ENCODE measurements around the gene ADD1. TPM values are rescaled to one million over a fixed set of nuclear protein-coding genes. Genes with fewer than 3 reads are reported as not detected.

ADD1 gene
- total and polyA plus RNA-seq, 12 donors, result 163 to 448 (median 214) TPM

GRCh38 chr4:2850966-2851798 lies 7.5 kb downstream of the ADD1 start:
- Histone ChIP-seq H3K27me3 (no peaks in the 10 kb centered on the region), H3K27ac (peak overlapping the region in 4 of 10 donors; percentile 17 to 76 (median 66)), H3K4me3 (no peak overlapping the region), H3K4me1 (peaks cover 4 to 95% (median 92%) of the 10 kb centered on the region in 9 donors), H3K36me3 (peaks cover 0 to 24% (median 13%) of the 10 kb centered on the region in 9 donors), H3K9me3 (no peaks in the 10 kb centered on the region)
- no peak for DNase-seq
- TF ChIP-seq CTCF (IDR thresholded peaks at IDR 0.05), result no peak
- intact Hi-C loops (cut with DNase I), result no loop called here
- no peak for ATAC-seq
- WGBS, 2 donors, result 62 to 63% methylated on average over 2 of the region's 2 CpGs

- WGBS, 2 donors, result 13 to 15% methylated on average over 7 of the region's 7 CpGs
- peaks cover 0 to 24% (median 14%) of the 10 kb centered on the region in 9 donors for H3K36me3 ChIP-seq
- H3K4me3 ChIP-seq, result peak overlapping the region in 3 of 10 donors; percentile 2 to 7 (median 7)
- intact Hi-C loops (cut with DNase I), result no loop called here
- H3K4me1 ChIP-seq, result peaks cover 4 to 97% (median 84%) of the 10 kb centered on the region in 9 donors
- no peaks in the 10 kb centered on the region for H3K27me3 ChIP-seq
- DNase-seq (peak; percentile 69 to 70), ATAC-seq (peak; percentile 77 to 96 (median 92))
- peak overlapping the region; percentile 27 to 76 (median 57) for H3K27ac ChIP-seq
- no peak for TF ChIP-seq CTCF (IDR thresholded peaks at IDR 0.05)
- H3K9me3 ChIP-seq, result no peaks in the 10 kb centered on the region
Measured at GRCh38 chr4:2852481-2852921, 8.9 kb downstream of the ADD1 start.

GRCh38 chr4:2855584-2855983 lies 11.9 kb downstream of the ADD1 start:
- Histone ChIP-seq H3K27me3 (no peaks in the 10 kb centered on the region), H3K4me3 (no peak overlapping the region), H3K27ac (peak overlapping the region in 6 of 10 donors; percentile 23 to 76 (median 42)), H3K4me1 (peaks cover 20 to 100% (median 90%) of the 10 kb centered on the region in 9 donors), H3K36me3 (peaks cover 0 to 24% (median 14%) of the 10 kb centered on the region in 9 donors), H3K9me3 (no peaks in the 10 kb centered on the region)
- TF ChIP-seq CTCF (IDR thresholded peaks at IDR 0.05), result no peak
- ATAC-seq (no peak), DNase-seq (no peak)
- intact Hi-C loops (cut with DNase I), result no loop called here
- WGBS, 2 donors, result 89 to 94% methylated on average over 5 of the region's 5 CpGs

GRCh38 chr4:2856266-2856665 lies 12.6 kb downstream of the ADD1 start:
- WGBS, 2 donors, result 97 to 98% methylated on average over 3 of the region's 3 CpGs
- intact Hi-C loops (cut with DNase I), result no loop called here
- no peak overlapping the region for H3K4me3 ChIP-seq
- DNase-seq, result no peak
- H3K27me3 ChIP-seq, result no peaks in the 10 kb centered on the region
- H3K27ac ChIP-seq, result peak overlapping the region in 2 of 10 donors; percentile 42 to 70
- peaks cover 21 to 100% (median 93%) of the 10 kb centered on the region in 9 donors for H3K4me1 ChIP-seq
- ATAC-seq, result no peak
- H3K36me3 ChIP-seq, result peaks cover 0 to 24% (median 14%) of the 10 kb centered on the region in 9 donors
- TF ChIP-seq CTCF (IDR thresholded peaks at IDR 0.05), result no peak
- H3K9me3 ChIP-seq, result no peaks in the 10 kb centered on the region

Data from heart right ventricle (tissue), 16 donors.